HG02798 (cell line): Measurements from ENCODE around the gene OR2S2.
"Not testable (repeated sequence)": the region's sequence is repeated elsewhere in the genome, so short reads cannot be mapped to it uniquely, and the experiment has no call there.

ENCODE experiments used
- ATAC-seq: cut with Tn5 transposase; IDR thresholded peaks from one replicate; pipeline ENCODE4 v1.9.1; 2021; ENCODE audit warnings: mild to moderate bottlenecking; ENCODE audit not compliant: unreplicated experiment, poor library complexity

Gene OR2S2

DNA sequence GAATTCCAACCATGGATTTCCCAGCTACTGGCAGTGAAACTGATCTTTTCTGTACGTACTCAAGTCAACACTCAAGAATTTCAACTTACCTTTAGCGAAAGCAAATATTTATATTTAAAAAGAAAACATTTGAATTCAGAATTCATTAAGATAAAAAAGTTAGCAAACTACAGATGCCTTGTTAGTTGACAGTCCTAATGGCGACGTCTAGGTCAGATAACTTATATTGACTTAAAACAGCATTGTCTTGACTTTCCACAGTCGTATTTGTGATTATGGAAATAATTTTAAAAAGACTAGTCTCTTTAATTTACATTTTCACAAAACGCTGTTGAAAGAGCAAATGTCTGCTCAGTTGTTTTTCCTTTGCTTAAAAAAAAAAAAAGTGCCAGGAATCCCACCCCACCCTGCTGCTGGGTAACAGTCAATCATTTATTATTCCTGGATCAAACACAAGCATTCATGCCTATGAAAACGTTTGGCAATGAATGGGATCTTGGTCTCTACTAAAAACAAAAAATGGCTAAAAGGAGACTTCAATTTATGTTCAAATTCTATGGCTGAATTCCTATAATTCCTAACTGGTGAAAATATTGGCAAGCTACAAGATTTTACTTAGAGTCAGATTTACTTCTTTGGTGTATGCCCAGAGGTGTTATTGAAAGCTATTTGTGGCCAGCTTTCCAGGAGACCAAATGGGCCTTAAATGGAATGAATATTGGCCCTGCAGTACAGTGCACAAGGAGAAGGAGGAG lies 22.0 kb downstream of the OR2S2 start:
- no peak for ATAC-seq

GRCh38 chr9:35935261-35935660 lies 22.7 kb downstream of the OR2S2 start:
- no peak for ATAC-seq

DNA sequence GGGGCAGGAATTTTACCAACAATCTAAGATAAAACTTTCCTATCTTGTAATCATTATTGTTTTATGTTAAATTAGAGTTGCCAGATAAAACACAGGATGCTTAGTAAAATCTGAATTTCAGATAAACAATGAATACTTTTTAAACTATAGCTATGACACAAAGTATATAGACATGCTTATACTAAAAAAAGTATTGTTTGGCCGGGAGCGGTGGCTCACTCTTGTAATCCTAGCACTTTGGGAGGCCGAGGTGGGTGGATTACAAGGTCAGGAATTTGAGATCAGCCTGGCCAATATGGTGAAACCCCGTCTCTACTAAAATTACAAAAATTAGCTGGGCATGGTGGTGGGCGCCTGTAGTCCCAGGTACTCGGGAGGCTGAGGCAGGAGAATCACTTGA lies 23.9 kb downstream of the OR2S2 start:
- ATAC-seq = not testable (repeated sequence)

DNA sequence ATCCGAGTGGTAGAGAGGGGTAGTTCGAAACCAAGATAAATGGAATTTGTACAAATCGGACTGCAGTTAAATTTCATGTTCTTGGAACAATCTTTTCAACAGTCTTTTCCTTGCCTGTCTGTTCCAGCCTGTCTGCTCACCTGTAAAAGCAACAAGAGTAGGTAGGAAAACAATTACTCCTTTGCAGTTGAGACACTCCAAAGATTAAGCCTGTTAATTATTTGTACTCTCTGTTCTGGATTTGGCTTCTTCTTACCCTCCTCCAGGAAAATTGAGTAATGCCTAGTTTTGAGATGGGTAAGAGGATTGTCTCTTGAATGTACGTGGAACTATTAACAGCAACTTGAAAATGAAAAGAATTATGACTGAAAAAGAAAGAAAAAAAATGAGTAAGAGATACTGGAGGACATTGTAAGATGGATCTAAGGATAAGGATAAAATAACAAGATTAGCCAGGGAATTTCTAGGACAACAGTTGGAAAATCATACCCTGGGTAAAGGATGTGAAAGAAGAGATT lies 24.3 kb downstream of the OR2S2 start:
- no peak for ATAC-seq

- no peak for ATAC-seq
Measured at GRCh38 chr9:35932735-35933134, 25.2 kb downstream of the OR2S2 start.

GRCh38 chr9:35930989-35931388 lies 27.0 kb downstream of the OR2S2 start:
- ATAC-seq = no peak

GRCh38 chr9:35930521-35930920 lies 27.4 kb downstream of the OR2S2 start:
- ATAC-seq = no peak

DNA sequence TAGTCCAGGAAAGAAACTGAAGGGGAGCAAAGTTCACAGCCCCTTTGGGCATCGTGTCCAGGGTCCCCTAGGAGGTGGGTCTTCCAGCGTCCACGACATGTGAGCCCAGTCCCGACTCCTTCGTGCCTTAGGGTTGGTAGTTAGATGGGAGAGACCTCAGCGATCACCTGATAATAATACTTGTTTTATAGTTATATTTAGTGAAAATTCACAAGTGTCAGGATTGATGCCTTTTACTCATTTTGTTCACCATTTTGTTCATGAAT lies 28.6 kb downstream of the OR2S2 start:
- ATAC-seq = no peak

GRCh38 chr9:35928591-35929452 lies 29.1 kb downstream of the OR2S2 start:
- ATAC-seq = no peak

GRCh38 chr9:35923927-35924763 lies 33.8 kb downstream of the OR2S2 start:
- no peak for ATAC-seq

- ATAC-seq = no peak
Measured at GRCh38 chr9:35923598-35923926, 34.4 kb downstream of the OR2S2 start.

- ATAC-seq = no peak
Measured at GRCh38 chr9:35920051-35920620, 37.8 kb downstream of the OR2S2 start.

- no peak for ATAC-seq
Measured at GRCh38 chr9:35919212-35920008, 38.5 kb downstream of the OR2S2 start.

- ATAC-seq = no peak
Measured at GRCh38 chr9:35918780-35919179, 39.2 kb downstream of the OR2S2 start.

DNA sequence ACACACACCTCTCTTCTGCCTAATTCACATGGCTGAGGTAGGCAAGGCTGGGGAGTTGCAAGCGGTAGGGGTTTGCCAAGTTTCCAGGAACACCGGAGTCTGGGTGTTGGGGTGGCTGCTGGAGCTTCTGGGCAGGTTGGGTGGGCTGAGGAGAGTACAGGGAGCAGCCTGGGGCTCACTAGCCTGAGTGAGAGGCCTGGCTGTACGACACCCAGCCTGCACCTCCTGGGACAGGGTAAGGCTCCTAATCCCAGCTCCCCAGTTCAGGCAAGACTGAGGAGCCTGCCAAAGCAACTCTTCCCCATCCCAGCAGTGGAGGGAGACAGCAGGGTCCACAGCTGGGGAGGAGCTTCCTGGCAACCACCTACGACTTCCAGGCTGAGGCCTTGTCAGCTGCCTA lies 40.7 kb downstream of the OR2S2 start:
- no peak for ATAC-seq

GRCh38 chr9:35915681-35916294 lies 42.2 kb downstream of the OR2S2 start:
- no peak for ATAC-seq

GRCh38 chr9:35914301-35914807 lies 43.6 kb downstream of the OR2S2 start:
- no peak for ATAC-seq

GRCh38 chr9:35913429-35913828 lies 44.5 kb downstream of the OR2S2 start:
- not testable (repeated sequence) for ATAC-seq

GRCh38 chr9:35912791-35913400 lies 45.1 kb downstream of the OR2S2 start:
- no peak for ATAC-seq
